ENCODE data around the gene ZNF573. TPM values are rescaled to one million over a fixed set of nuclear protein-coding genes. Genes with fewer than 3 reads are reported as not detected.
A peak's percentile ranks its signal among the peaks of the same experiment; 100 is the strongest.

The ZNF573 gene
- total RNA-seq, 2 experiments from 2014 or later, result 5.5 to 7.3 TPM

DNA sequence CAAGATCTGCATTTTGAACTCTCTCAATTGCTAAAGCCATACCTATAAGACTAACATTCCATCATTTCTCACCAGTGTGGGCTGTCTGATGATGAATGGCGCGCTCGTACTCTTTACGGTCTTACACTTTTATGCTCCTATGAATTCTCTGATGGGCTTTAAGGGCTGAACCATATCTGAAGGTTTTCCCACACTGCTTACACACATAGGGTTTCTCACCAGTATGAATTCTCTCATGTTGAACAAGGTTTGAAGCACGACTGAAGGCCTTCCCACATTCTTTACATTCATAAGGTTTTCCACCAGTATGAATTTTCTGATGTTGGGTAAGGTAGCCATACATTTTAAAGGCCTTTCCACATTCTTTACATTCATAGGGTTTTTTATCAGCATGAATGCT is 41.0 kb downstream of the ZNF573 start:
- H3K9me3 Mint-ChIP-seq (ENCODE audit: insufficient read depth), result peaks cover 63% of the 10 kb centered on the region
- H3K36me3 Mint-ChIP-seq (ENCODE audit: low read depth), result peaks cover 67% of the 10 kb centered on the region
- CTCF ChIA-PET, result no interaction called here

GRCh38 chr19:37725181-37725580 is 54.2 kb downstream of the ZNF573 start:
- ChIA-PET CTCF (no interaction called here), POLR2A (no interaction called here)
- Mint-ChIP-seq H3K9me3 (ENCODE audit: insufficient read depth) (peaks cover 20% of the 10 kb centered on the region), H3K27ac (no peak overlapping the region), H3K36me3 (ENCODE audit: low read depth) (peaks cover 3% of the 10 kb centered on the region), H3K4me3 (no peak overlapping the region), H3K4me1 (ENCODE audit: low read depth) (no peaks in the 10 kb centered on the region), H3K27me3 (ENCODE audit: low read depth) (no peaks in the 10 kb centered on the region)
- no peak for DNase-seq
- ATAC-seq, result no peak

More for the DNA sequence above, 41.0 kb downstream of the ZNF573 start:
- Mint-ChIP-seq H3K4me3 (no peak overlapping the region), H3K27me3 (ENCODE audit: low read depth) (no peaks in the 10 kb centered on the region), H3K27ac (no peak overlapping the region), H3K4me1 (ENCODE audit: low read depth) (no peaks in the 10 kb centered on the region)
- DNase-seq, result no peak
- ATAC-seq, result no peak
- POLR2A ChIA-PET, result no interaction called here

- Mint-ChIP-seq H3K27me3 (ENCODE audit: low read depth) (no peaks in the 10 kb centered on the region), H3K9me3 (ENCODE audit: insufficient read depth) (peaks cover 23% of the 10 kb centered on the region), H3K4me1 (ENCODE audit: low read depth) (peaks cover 14% of the 10 kb centered on the region), H3K27ac (peak overlapping the region; percentile 78), H3K36me3 (ENCODE audit: low read depth) (peaks cover 26% of the 10 kb centered on the region), H3K4me3 (peak overlapping the region; percentile 79)
- POLR2A ChIA-PET, result interaction anchor here (0.6 to 0.8 kb wide), 2 partner anchors 60 to 64 kb away, joined by 3 read pairs; no protein-coding TSS in a partner anchor
- CTCF ChIA-PET, result interaction anchor here (1.1 kb wide), 1 partner anchor 39 kb away, joined by 3 read pairs; no protein-coding TSS in a partner anchor
- no peak for ATAC-seq
- no peak for DNase-seq
These were observed 59.5 kb downstream of the ZNF573 start for GRCh38 chr19:37719927-37720265.

DNA sequence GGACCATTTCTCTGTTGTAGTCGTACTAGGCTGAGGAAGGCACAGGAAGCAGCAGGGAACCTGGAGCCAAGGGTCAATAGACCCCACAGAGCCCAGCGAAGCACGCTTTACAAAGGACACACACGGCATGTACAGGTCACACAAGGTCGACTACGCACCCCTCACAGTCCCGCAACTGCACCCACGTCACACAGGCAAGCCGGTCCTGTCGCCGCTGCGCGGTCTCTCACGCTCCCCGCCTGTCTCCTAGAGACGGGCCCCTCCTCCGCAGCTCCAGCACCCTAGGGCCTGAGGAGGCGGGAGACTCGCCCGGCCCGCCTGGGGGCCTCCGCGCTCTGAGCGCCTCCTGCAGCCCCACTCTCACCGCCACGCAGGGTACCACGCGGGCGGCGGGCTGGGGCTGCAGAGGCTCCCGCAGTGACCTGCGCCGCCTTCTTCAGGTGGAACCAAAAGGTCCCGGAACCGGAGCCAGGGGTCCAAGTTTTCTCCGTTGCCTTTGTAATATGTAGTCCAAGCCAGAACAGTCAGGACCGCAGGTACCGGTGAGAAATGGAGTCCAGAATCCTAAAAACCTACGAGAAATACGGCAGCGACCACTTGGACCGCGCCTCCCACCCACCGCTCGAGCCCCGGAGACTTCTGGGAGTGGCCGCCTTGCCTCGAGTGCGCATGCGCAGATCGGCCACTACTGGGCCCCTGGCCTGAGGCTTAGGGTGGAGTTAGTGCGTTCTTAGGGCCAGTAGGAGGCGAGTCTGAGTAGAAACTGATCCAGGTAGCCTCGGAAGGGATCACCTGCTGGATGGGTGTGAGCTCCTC is 60.1 kb downstream of the ZNF573 start, which contains the start of gene ZNF607:
ZNF607 (minus strand) TSS at position 651 of the 816 bp plus-strand sequence. CDS start 8,143 bp downstream, outside the sequence.
- H3K4me1 Mint-ChIP-seq (ENCODE audit: low read depth), result peaks cover 14% of the 10 kb centered on the region
- H3K9me3 Mint-ChIP-seq (ENCODE audit: insufficient read depth), result peaks cover 23% of the 10 kb centered on the region
- CTCF ChIA-PET, result interaction anchor here (1.1 kb wide), 1 partner anchor 40 kb away, joined by 3 read pairs; no protein-coding TSS in a partner anchor
- H3K36me3 Mint-ChIP-seq (ENCODE audit: low read depth), result peaks cover 29% of the 10 kb centered on the region
- POLR2A ChIA-PET, result interaction anchor here (0.6 to 0.8 kb wide), 2 partner anchors 61 to 65 kb away, joined by 3 read pairs; no protein-coding TSS in a partner anchor
- peak; percentile 89 for DNase-seq
- H3K27me3 Mint-ChIP-seq (ENCODE audit: low read depth), result no peaks in the 10 kb centered on the region
- peak; percentile 94 for ATAC-seq
- peak within 1 kb of the TSS; percentile 78 for H3K27ac Mint-ChIP-seq
- H3K4me3 Mint-ChIP-seq, result peak within 1 kb of the TSS; percentile 79

DNA sequence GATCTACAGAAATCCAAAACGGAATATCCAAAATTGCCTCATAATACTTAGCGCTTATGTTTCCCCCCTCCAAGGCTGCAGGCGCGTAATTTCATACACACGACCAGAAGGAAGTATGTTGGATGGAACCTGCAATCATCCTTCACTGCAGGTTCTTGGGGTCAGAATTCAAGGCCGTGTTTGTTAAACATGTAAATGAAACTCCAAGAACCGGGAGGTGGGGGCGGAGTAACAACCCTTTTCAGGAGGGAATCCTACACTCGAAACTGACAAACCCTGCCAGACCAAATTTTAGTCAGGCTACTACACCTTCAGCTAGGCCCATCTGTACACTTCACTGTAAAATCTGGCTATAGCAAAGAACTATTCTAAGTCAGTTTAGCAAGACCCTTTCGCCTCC is 61.1 kb downstream of the ZNF573 start:
- H3K4me3 Mint-ChIP-seq, result peak overlapping the region; percentile 79
- DNase-seq, result peak; percentile 20
- ATAC-seq, result no peak
- H3K9me3 Mint-ChIP-seq (ENCODE audit: insufficient read depth), result peaks cover 23% of the 10 kb centered on the region
- peak overlapping the region; percentile 78 for H3K27ac Mint-ChIP-seq
- ChIA-PET CTCF (no interaction called here), POLR2A (no interaction called here)
- no peaks in the 10 kb centered on the region for H3K27me3 Mint-ChIP-seq (ENCODE audit: low read depth)
- H3K4me1 Mint-ChIP-seq (ENCODE audit: low read depth), result peaks cover 14% of the 10 kb centered on the region
- H3K36me3 Mint-ChIP-seq (ENCODE audit: low read depth), result peaks cover 33% of the 10 kb centered on the region

DNA sequence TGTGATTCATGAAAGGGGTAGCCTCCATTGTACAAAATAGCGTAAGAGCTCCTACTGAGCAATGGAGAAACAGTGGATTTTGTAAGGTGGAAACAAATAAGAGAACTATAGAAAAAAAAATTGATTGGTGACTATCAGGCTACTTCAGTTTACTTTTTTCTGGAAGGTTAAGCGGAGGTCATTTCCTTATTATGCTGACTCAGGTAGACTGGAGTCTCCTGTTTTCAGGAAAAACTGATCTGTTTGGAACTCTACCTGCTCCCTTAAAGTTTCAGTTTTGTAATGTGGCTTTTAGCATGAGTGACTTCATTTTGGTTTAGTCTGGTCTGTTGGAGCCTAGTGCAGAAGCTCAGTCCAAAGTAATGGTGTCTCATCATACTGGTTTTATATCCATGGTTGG is 63.2 kb downstream of the ZNF573 start:
- ChIA-PET POLR2A (no interaction called here), CTCF (no interaction called here)
- Mint-ChIP-seq H3K36me3 (ENCODE audit: low read depth) (peaks cover 48% of the 10 kb centered on the region), H3K4me3 (no peak overlapping the region), H3K4me1 (ENCODE audit: low read depth) (peaks cover 14% of the 10 kb centered on the region), H3K27me3 (ENCODE audit: low read depth) (no peaks in the 10 kb centered on the region), H3K27ac (no peak overlapping the region), H3K9me3 (ENCODE audit: insufficient read depth) (peaks cover 21% of the 10 kb centered on the region)
- no peak for ATAC-seq
- no peak for DNase-seq

GRCh38 chr19:37706052-37706605 is 73.3 kb downstream of the ZNF573 start:
- ChIA-PET CTCF (no interaction called here), POLR2A (no interaction called here)
- Mint-ChIP-seq H3K27ac (no peak overlapping the region), H3K27me3 (ENCODE audit: low read depth) (no peaks in the 10 kb centered on the region), H3K36me3 (ENCODE audit: low read depth) (peaks cover 71% of the 10 kb centered on the region), H3K4me1 (ENCODE audit: low read depth) (no peaks in the 10 kb centered on the region), H3K9me3 (ENCODE audit: insufficient read depth) (peaks cover 52% of the 10 kb centered on the region), H3K4me3 (no peak overlapping the region)
- ATAC-seq, result no peak
- no peak for DNase-seq

DNA sequence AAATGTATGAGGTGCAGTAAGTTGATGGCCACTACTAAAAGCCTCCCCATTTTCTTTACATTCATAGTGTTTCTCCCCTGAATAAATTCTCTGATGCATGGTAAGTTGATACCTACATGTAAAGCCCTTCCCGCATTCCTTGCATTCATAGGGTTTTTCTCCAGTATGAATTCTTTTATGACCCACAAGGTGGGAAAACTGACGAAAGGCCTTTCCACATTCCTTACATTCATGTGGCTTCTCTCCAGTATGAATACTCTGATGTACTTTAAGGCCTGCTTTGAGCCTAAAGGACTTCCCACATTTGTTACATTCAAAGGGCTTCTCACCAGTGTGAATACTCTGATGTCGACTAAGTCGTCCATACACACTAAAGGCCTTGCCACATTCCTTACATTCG is 80.3 kb downstream of the ZNF573 start:
- ChIA-PET POLR2A (interaction anchor here (0.6 kb wide), 1 partner anchor 1100 kb away, joined by 3 read pairs; no protein-coding TSS in a partner anchor), CTCF (no interaction called here)
- Mint-ChIP-seq H3K9me3 (ENCODE audit: insufficient read depth) (peaks cover 42% of the 10 kb centered on the region), H3K4me3 (no peak overlapping the region), H3K4me1 (ENCODE audit: low read depth) (no peaks in the 10 kb centered on the region), H3K36me3 (ENCODE audit: low read depth) (peaks cover 57% of the 10 kb centered on the region), H3K27me3 (ENCODE audit: low read depth) (no peaks in the 10 kb centered on the region), H3K27ac (no peak overlapping the region)
- DNase-seq, result no peak
- no peak for ATAC-seq

GRCh38 chr19:37698216-37698615 is 81.2 kb downstream of the ZNF573 start:
- H3K27me3 Mint-ChIP-seq (ENCODE audit: low read depth), result no peaks in the 10 kb centered on the region
- ChIA-PET POLR2A (no interaction called here), CTCF (no interaction called here)
- peaks cover 42% of the 10 kb centered on the region for H3K9me3 Mint-ChIP-seq (ENCODE audit: insufficient read depth)
- peaks cover 54% of the 10 kb centered on the region for H3K36me3 Mint-ChIP-seq (ENCODE audit: low read depth)
- no peak overlapping the region for H3K4me3 Mint-ChIP-seq
- H3K27ac Mint-ChIP-seq, result no peak overlapping the region
- H3K4me1 Mint-ChIP-seq (ENCODE audit: low read depth), result no peaks in the 10 kb centered on the region
- DNase-seq, result no peak
- no peak for ATAC-seq

DNA sequence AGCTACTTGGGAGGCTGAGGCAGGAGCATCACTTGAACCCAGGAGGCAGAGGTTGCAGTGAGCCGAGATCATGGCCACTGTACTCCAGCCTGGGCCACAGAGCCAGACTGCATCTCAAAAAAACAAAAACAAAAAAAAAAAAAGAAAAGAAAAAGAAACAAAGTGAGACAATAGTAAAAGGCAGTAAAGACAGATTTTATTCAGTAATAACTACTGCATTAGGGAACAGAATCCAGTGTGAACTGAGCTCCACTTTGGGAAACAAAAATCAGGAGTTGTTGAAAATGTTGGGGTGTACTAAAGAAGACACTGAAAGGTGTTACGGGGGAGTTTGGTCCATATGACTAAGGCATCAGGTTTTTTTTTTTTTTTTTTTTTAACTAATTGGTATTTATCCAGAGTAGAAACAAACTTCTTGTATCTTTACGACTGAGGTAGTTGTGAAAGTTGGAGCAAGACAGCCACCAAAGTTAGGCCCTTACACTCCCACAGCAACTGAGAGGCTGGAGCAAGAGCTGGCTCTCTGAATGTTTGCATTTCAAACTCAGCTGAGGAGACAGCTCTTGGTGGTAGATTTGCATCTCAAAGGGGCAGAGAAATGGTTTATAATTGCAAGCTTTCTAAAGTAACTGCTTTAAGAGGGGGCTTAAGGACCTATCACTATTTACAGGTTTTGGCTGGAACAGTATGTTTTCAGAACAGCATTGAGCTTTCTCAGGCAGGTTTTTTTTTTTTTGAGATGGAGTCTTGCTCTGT is 84.1 kb downstream of the ZNF573 start:
- CTCF ChIA-PET, result no interaction called here
- ATAC-seq (no peak), DNase-seq (no peak)
- Mint-ChIP-seq H3K9me3 (ENCODE audit: insufficient read depth) (peaks cover 33% of the 10 kb centered on the region), H3K4me1 (ENCODE audit: low read depth) (peaks cover 10% of the 10 kb centered on the region), H3K27ac (no peak overlapping the region), H3K36me3 (ENCODE audit: low read depth) (peaks cover 45% of the 10 kb centered on the region), H3K27me3 (ENCODE audit: low read depth) (no peaks in the 10 kb centered on the region), H3K4me3 (no peak overlapping the region)
- POLR2A ChIA-PET, result interaction anchor here (0.6 kb wide), 1 partner anchor 1207 kb away, joined by 3 read pairs; no protein-coding TSS in a partner anchor

GRCh38 chr19:37692956-37693620 is 86.3 kb downstream of the ZNF573 start:
- Mint-ChIP-seq H3K4me1 (ENCODE audit: low read depth) (peaks cover 10% of the 10 kb centered on the region), H3K27me3 (ENCODE audit: low read depth) (no peaks in the 10 kb centered on the region), H3K36me3 (ENCODE audit: low read depth) (peaks cover 26% of the 10 kb centered on the region), H3K9me3 (ENCODE audit: insufficient read depth) (peaks cover 24% of the 10 kb centered on the region), H3K27ac (no peak overlapping the region), H3K4me3 (peak overlapping the region; percentile 22)
- ChIA-PET POLR2A (interaction anchor here (1.4 kb wide), 1 partner anchor 98 kb away, joined by 9 read pairs; the partner anchor contains the start of genes ZNF540 and ZNF571), CTCF (interaction anchor here (0.7 kb wide), 1 partner anchor 209 kb away, joined by 3 read pairs; no protein-coding TSS in a partner anchor)
- DNase-seq, result no peak
- ATAC-seq, result no peak

Measured in activated CD8-positive, alpha-beta T cell treated with anti-CD3 and anti-CD28 coated beads, Interleukin-2, amount 10 ng/mL, durations not matched to agents 7 days and 5 days (primary cell).